Vein endothelial cell (primary cell): ENCODE data around the gene TNFRSF13B. TPM values are rescaled to one million over a fixed set of nuclear protein-coding genes. Genes with fewer than 3 reads are reported as not detected.

Experiments used
- small RNA-seq: library from RNA; depleted of rRNA; stranded (forward); fragments of <200 nt; gene quantifications from one replicate; pipeline ENCODE3, GENCODE V24; 2012
- total RNA-seq: library from RNA; depleted of rRNA; stranded (reverse); fragments of >200 nt; gene quantifications from 2 replicates; pipeline ENCODE4 v1.2.3, GENCODE V29; 2012

TNFRSF13B gene
- not detected in 2 replicates for total RNA-seq

DNA sequence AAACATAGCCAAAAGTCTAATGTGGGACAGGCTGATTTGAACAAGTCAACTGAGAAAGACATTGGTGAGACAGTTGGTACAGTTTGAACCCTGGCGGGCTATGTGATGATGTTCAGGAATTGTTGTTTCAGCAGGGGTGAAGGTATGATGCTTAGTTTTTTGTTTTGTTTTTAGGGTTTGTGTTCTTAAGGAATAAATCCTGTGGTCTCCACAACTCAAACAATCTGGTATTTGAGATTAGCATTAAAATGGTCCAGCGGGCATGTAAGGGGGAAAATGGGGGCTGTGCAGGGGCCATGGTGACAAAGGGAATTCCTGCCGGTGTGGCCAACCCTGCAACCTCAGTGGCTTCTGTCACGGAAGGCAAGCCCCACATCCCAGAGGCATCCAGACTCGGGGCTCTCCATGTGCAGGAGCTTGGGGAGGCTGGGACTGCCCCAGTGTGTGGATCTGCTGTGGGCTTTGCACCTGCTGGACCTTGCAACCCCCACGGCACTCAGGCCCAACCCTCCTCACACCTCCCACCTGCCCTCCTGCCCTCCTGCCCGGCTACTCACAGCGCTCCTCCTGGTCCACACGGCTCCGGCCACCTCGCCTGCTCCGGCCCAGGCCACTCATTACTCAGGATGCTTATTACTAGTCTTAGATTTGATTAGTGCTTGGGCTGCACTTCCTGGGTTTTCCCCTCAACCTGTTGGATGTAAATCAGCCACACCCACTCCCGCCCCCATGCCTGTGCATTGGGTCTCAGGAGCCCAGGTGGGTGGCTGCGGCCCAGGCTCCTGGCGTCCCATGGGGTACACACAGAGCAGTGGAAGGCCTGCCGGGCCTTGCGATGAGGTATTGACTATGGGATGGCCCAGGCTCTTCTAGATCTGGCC, at the start of gene TNFRSF13B:
Gene TNFRSF13B (minus strand): TSS at position 661 of the 881 bp plus-strand sequence. CDS start 43 bp downstream, at position 618.

Small RNA genes within 50 kb of the gene (small RNA-seq; reads per million reads assigned to genes)
- not detected for gene AL353996.1

Other genes with a start within 250 kb of the TNFRSF13B start
- 135 and 158 TPM in 2 replicates for gene MPRIP, start 70.3 kb upstream of the TNFRSF13B start, total RNA-seq
- 3.0 and 3.3 TPM in 2 replicates for gene PLD6, start 234.2 kb upstream of the TNFRSF13B start, total RNA-seq